ENCODE results near the gene FTCDNL1.

DNA sequence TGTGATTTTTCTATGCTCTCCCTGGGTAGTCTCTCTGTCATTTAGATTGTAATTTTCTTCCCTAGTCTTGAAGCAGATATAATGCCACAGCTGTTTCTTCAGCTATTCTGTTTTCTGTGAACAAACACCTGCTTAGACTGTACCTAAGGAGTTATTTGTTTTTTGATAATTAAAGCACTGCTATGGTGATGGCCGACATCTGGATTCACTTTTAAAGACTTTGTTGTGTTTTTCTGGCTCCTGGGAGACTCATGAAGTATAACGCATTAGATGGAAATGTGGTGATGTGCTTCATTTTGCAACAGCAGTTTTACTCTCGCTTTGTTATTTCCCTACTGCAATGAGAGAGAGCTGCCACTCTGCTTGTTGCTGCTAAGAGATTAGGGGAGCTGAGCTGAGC is 44.4 kb upstream of the FTCDNL1 start:
- TF ChIP-seq TEAD4 (IDR thresholded peaks at IDR 0.05), result no peak
- TF ChIP-seq YY1 (IDR thresholded peaks at IDR 0.05; ENCODE audit: low read depth), result no peak
- no peak for TF ChIP-seq TAF1 (IDR thresholded peaks at IDR 0.05; ENCODE audit: low read depth)
- TF ChIP-seq ZBTB7A (IDR thresholded peaks at IDR 0.05; ENCODE audit: low read depth), result no peak
- no peak for TF ChIP-seq FOXM1 (IDR thresholded peaks at IDR 0.05; ENCODE audit: borderline replicate concordance, low read depth)
- TF ChIP-seq RAD21 (IDR thresholded peaks at IDR 0.05; ENCODE audit: low read depth), result no peak

Data from Ishikawa (cell line).